Activated CD8-positive, alpha-beta memory T cell treated with anti-CD3 and anti-CD28 coated beads for 4 hours (primary cell): ENCODE results near the gene TGIF2.
"Not testable (repeated sequence)": the region's sequence is repeated elsewhere in the genome, so short reads cannot be mapped to it uniquely, and the experiment has no call there.

ENCODE experiments used
- DNase-seq, 2 donors: peaks; one replicate each; pipeline ENCODE4 v3.0.0-alpha.2; 2020; ENCODE audit warnings: low read depth in 2 of 2

TGIF2 gene

DNA sequence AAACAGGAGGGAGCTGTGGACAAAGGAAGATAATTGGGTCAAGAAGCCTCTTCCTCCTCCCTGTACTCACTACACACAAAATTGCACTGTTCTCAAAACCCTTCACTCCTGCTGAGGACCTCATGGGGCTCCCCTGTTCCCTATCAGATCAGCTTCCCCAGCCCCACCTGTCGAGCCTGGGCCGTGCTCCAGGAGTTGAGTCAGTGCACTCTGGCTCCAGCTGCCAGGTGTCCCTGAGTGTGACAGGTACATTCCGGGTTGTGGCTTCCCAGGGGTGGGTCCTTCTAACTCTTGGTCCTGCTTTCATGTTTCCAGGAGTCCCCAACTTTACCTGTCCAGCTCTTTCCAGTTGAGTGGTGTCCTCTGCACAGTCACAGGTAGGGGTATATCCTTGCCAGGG is 40.6 kb downstream of the TGIF2 start:
- no peak for DNase-seq

DNA sequence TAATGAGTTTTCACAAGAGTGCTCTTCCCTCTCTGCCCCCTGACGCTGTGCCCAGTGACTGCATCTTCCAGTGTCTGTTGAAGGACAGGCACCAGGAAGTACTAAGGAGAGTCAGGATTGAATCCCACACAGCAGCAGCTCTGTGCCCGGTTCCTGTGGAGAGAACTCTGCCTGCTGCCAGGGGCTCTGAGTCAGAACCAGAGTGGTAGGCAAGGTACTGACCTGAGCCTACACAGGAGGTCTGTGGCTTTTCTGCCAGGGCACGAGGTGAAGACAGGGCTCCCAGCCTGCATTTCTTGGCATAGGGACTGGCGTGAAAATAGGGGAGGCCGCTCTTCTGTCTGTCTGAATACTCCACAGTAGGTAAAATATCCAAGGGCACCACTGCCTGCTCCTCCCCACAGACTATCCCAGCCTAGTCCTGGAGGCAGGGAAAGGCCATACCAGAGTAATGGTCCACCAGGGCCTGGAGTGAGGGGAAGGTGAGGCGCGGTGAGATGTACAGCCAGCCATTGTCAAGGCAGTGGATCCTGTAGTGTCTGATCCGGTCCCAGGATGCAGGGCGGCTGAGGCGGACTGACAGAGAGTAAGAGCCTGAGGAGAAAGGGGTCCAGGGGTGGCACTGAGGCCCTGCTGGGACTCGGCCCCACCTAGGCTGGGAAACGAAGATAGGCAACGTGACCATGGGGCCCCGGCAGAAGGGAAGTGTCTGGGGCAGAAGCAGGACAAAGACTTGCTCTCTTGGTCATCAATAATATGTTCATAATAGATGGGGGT is 41.6 kb downstream of the TGIF2 start:
- no peak for DNase-seq

GRCh38 chr20:36620917-36621316 is 47.5 kb downstream of the TGIF2 start:
- DNase-seq, result no peak

DNA sequence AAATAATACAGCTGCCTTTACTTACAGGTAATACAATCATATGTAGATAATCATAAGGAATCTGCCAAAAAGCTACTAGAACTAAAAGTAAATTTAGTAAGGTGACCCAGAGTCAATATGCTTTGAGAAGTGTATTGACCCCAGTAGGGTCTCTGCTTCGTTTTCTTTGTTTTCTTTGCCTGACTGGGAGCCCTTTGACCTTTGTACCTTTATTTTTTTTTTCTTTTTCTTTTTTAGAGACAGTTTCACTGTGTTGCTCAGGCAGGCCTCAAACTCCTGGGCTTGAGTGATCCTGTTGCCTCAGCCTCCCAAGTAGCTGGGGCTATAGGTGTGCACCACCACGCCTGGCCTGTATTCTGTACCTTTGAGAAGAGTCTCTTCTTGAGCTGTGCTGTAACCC is 50.0 kb downstream of the TGIF2 start:
- DNase-seq, result no peak

DNA sequence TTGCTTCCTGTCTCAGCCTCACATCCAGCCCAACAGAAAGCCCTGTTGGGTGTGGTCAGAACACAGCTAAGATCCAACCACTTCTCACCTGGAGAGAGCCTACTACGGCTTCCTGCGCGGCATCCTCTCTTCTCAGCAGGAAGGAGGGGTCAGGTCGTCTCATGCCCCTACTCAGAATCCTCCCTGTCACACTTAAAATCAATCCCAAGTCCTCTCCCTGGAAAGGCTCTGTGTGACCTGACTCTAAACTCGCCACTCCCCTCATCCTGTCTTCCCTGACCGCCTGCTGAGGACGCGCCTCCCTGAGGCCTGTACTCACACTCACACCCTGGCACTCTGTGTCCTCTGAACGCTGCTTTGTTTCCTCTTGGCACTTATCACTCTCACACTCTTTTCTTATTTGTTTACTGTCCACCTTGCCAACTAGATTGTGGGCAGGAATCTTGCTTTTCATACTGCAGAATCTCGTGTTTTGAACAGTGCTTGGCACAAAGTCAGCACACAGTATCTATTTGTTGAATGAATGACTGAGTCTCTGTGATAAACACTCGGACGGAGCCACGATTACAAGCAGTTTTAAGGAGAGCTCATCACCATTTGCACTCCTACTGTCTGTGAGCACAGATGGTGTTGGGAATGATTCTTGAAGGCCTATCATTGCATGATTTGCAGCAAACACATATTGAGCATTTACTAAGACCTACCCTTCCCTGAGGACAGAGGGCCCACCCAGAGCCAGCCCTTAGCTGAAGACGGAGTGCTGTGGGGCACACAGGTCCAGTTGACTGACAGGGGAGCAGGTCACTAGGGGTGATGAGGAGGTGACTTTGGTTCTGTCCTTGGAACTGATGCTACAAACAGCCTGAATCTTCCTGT is 50.9 kb downstream of the TGIF2 start:
- DNase-seq, result no peak

DNA sequence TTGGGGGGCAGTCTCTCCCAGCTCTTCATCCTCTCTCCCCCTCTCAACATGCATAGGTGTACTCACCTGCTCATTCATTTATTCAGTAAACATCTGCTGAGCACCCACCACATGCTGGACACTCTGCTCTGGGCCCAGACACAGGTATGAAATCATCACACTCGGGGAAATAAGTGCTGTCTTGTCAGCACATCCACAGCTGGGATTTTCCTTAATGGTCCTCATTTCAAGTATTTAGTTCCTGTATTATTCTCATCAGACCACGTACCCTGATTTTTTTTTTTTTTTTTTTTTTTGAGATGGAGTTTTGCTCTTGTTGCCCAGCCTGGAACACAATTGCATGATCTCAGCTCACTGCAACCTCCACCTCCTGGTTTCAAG is 51.5 kb downstream of the TGIF2 start:
- DNase-seq, result no peak

DNA sequence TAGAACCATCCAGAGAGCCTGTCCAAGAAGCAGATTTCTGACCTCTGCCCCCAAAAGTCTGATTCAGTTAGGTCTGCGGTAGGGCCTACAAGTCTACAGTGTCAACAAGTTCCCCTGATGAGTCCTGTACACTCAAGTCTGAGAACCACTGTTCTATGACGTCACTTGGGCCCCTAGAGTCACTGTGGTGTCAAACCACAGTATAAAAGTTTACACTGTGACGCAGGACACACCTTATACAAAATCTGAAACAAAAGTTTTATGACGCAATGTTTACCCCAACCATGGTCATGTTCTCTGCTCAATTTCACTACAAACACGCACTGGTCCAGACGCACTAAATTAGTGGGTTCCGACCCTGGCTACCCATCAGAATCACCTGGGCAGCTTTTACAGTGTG is 54.7 kb downstream of the TGIF2 start:
- DNase-seq, result no peak

- no peak for DNase-seq
Measured at GRCh38 chr20:36629719-36630681, 56.6 kb downstream of the TGIF2 start.

DNA sequence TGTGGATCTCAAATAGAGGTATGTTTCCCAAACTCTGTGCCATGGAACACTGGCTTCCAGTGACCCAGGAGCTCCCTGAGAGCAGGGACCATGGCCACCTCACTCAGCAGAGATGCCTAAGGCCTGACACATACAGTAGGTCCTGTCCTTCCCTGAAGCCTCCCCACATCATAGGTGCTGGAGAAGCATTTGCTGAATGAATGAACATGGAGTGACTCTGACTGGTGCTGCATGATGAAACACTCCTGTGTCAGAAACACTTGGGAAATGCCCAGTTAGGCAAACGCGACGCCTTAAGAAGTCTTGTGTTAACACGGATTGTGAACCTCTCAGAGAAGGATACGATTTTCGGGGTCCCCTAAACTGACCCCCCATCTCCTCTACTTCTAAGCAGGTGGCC is 58.2 kb downstream of the TGIF2 start:
- no peak for DNase-seq

DNA sequence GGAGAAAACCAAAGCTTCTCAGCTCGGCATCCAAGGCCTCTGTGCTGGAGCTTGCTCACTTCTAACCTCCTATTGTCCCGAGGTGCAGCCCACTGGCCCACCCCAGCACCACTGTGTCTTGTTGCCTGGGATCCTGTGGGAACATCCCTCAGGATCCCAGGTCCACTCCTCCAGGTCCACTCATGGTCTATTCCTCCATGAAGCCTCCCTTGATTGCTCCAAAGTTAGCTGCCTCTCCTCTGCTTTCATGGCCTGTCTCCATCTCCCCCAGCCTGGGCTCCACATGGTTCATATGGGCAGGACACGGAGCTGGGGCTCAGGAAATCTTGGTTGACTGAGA is 58.7 kb downstream of the TGIF2 start:
- DNase-seq, result no peak

DNA sequence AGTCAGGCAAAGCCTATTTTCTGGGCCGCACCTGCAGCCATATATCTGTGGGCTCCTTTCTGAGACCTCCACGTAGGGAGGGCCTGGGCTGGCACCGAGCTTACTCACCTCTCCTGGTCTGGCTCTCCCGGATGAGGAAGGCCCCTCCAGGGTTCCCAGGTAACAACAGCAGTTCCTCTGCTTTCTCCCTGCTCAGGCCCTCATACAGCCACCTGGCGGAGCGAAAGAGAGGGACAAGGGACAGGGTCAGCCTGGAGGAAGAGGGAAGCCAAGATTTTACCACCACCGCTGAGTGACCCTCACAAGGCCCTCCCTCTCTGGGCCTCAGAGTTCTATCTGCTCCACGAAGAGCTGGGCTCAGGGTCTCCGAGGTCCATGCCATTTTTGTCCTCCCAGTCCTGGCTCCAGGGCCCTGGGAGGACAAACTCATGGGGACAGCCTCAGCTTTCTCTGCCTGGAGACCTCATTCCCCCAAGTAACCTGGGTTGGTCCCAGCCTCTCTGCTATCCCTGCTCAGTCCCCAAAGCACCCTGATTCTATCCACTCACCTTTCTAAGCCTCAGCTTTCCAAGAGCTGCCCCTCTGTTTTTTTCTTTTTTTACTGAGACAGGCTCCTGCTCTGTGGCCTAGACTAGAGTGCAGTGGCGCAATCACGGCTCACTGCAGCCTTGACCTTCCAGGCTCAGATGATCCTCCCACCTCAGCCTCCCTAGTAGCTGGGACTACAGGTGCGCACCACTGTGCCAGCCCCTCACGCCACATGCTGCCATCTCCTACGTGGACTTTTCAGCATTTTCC is 59.3 kb downstream of the TGIF2 start:
- no peak for DNase-seq

DNA sequence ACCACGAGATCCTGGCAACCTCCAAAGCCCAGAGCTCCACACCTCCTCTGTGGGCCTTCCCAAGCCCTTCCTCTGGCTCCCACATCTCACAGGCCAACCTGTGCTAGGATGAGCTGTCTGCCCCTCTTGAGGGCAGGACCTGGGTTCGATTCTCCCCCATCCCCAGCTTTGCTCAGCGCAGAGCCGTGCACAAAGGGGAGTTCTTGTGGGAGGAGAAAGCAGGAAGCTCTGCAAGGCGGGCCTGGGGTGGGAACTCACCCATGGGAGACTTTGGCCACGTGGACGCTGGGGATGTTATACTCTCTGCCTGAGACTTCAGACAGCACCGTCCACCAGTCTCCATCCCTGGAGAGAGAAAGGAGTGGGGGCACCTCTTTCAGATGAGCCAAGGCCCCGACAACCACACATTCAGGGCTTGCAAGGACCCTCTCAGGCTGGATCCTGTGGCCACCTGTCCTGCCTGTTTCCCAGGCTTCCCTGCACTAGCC is 59.9 kb downstream of the TGIF2 start:
- DNase-seq, result no peak

DNA sequence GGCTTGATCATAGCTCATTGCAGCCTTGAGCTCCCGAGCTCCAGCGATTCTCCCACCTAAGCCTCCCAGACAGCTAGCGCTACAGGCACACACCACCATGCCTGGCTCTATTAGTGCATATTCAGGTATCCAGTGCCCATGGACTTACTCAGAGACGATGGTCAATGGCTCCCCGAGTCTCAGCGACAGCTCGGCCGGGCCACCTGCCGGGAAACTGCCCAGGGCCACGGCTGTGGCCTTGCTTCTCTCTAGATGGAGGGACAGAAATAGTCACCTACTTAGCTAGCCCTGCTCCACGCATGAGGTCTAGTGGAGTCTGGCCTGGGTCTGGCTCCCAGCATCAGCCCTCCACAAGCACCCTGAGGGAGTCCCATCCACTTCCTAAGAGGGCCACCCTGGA is 60.9 kb downstream of the TGIF2 start:
- no peak for DNase-seq

GRCh38 chr20:36638876-36639400 is 65.5 kb downstream of the TGIF2 start:
- DNase-seq, result not testable (repeated sequence)

DNA sequence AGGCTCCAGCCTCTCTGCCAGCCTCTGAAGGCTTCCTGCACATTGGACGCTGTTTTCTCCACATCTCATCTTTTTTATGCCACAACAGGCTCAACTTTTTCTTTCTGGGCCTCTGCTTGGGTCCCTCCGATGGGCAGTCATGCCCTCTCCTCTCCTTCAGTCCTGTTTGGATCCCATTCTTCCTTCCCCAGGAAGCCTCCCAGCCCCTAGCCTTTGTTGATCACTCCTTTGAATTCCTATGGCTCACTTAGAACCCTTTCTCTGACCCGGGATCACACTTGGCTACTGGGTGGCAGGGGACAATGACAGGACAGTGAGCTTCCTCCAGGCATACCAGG is 68.1 kb downstream of the TGIF2 start:
- no peak for DNase-seq

DNA sequence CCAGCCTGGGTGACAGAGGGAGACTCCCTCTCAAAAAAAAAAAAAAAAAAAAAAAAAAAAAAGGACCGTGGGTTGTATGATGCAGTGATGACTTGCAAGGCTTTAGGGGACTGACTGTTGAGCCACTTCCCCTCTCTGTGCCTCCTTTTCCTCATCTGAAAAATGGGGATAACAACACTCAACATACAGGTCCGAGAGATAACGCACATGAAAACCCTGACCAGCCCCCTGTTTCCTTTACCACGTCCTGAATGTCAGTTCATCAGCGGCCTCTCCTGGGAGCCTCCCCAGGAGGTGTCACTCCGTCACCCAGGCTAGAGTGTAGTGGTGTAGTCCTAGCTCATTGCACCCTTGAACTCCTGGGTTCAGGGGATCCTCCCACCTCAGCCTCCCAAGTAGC is 68.7 kb downstream of the TGIF2 start:
- no peak for DNase-seq
